Heart left ventricle (tissue), 13 donors: Measurements from ENCODE around the gene SLC7A11.

ENCODE experiments used
- CTCF ChIP-seq, 12 donors: fragments of 200-600 bp; sonication (generic) in 4 of 12; IDR thresholded peaks; one replicate each; pipeline versions ENCODE4 v1.5.0 to v1.8.0; 2018 to 2022; ENCODE audit warnings: antibody characterized with exemption in 12 of 12, mild to moderate bottlenecking in 5 of 12
- POLR2A ChIP-seq, 2 donors: fragments of 450-650 bp; IDR thresholded peaks; one replicate each; pipeline ENCODE4 v1.6.1; 2017; ENCODE audit warnings: antibody characterized with exemption in 2 of 2, mild to moderate bottlenecking in 2 of 2, moderate library complexity in 2 of 2
- donor health status: ischemic (EF 13 %, LVEDD 7.1; RV severe dilation, severe dysfunction).
- donor health status: DM: no; HTN: yes; CAD: no.
- donor health status: DM: no; HTN: no; CAD: no.
- donor health status: ischemic (EF 25% LVEDD 6.9; RV normal size, moderate dysfunction).
- donor health status: ischemic (EF 25% LVEDD 5.7; RV mildly dilated, moderate dysfunction).
- donor health status: ischemic (EF 35%, LVEDD 5.7; RV mildly dilated, moderate dysfunction).
- donor health status: nonischemic (EF 11% LVEDD 7.7; RV severe dilation, severe dysfunction).
- donor health status: DM: yes; HTN: yes; CAD: no.
- donor health status: PGD.
- donor health status: ischemic (EF 29% LVEDD 5.4; RV normal size, mild dysfunction).
- donor health status: nonischemic (EF 23%, LVEDD 6.1; RV moderate dilation, normal function).

- TF ChIP-seq CTCF (IDR thresholded peaks at IDR 0.05) (no peak), POLR2A (IDR thresholded peaks at IDR 0.05) (no peak)
Measured at GRCh38 chr4:138218976-138219375, 23.2 kb downstream of the SLC7A11 start.
